Trophoblast cell (in vitro differentiated cells and primary cell): Measurements from ENCODE around the gene CPA4.
A peak's percentile ranks its signal among the peaks of the same experiment; 100 is the strongest.

ENCODE experiments used
- DNase-seq, 2 donors: peaks; one replicate each; pipeline ENCODE4 v3.0.0-alpha.2; 2016
- H2AFZ ChIP-seq: 2 replicates; pipeline ENCODE4 v1.6.1; 2013; ENCODE audit warnings: low read length, moderate library complexity, mild to moderate bottlenecking; ENCODE audit not compliant: insufficient read depth, poor library complexity
- H2AK5ac ChIP-seq: 2 replicates; pipeline ENCODE4 v1.6.1; 2013; ENCODE audit warnings: mild to moderate bottlenecking, low read length
- H2BK120ac ChIP-seq: 2 replicates; pipeline ENCODE4 v1.6.1; 2013; ENCODE audit warnings: low read length, mild to moderate bottlenecking, moderate library complexity; ENCODE audit not compliant: insufficient read depth, poor library complexity
- H2BK12ac ChIP-seq: 2 replicates; pipeline ENCODE4 v1.6.1; 2013; ENCODE audit warnings: mild to moderate bottlenecking, low read length, moderate library complexity
- H2BK5ac ChIP-seq: 2 replicates; pipeline ENCODE4 v1.6.1; 2013; ENCODE audit warnings: low read length, low read depth, moderate library complexity, mild to moderate bottlenecking; ENCODE audit not compliant: poor library complexity
- H3K14ac ChIP-seq: 2 replicates; pipeline ENCODE4 v1.6.1; 2013; ENCODE audit warnings: mild to moderate bottlenecking, low read length
- H3K18ac ChIP-seq: 2 replicates; pipeline ENCODE4 v1.6.1; 2013; ENCODE audit warnings: mild to moderate bottlenecking, low read length
- H3K23ac ChIP-seq: 2 replicates; pipeline ENCODE4 v1.6.1; 2013; ENCODE audit warnings: low read length
- H3K27ac ChIP-seq: 2 replicates; pipeline ENCODE4 v1.5.1; 2013; ENCODE audit warnings: low read depth, mild to moderate bottlenecking, inconsistent platforms, low read length, moderate library complexity
- H3K27me3 ChIP-seq: 2 replicates; pipeline ENCODE4 v1.6.1; 2013; ENCODE audit warnings: inconsistent platforms, mild to moderate bottlenecking, low read length, moderate library complexity; ENCODE audit not compliant: insufficient read depth
- H3K36me3 ChIP-seq, 2 experiments: 1 replicate in 1 of 2; 2 replicates in 1 of 2; pipeline ENCODE4 v1.6.1; 2013; ENCODE audit warnings: low read length in 2 of 2, mild to moderate bottlenecking in 2 of 2, moderate library complexity in 1 of 2; ENCODE audit not compliant: insufficient read depth in 2 of 2, control insufficient read depth in 1 of 2
- H3K4ac ChIP-seq: 2 replicates; pipeline ENCODE4 v1.6.1; 2013; ENCODE audit warnings: low read depth, mild to moderate bottlenecking, low read length, moderate library complexity
- H3K4me1 ChIP-seq, 2 experiments: 1 replicate in 1 of 2; 2 replicates in 1 of 2; pipeline ENCODE4 v1.6.1; 2013; ENCODE audit warnings: low read length in 2 of 2, mild to moderate bottlenecking in 2 of 2, moderate library complexity in 1 of 2; ENCODE audit not compliant: insufficient read depth in 2 of 2, control insufficient read depth in 1 of 2
- H3K4me2 ChIP-seq: 2 replicates; pipeline ENCODE4 v1.6.1; 2013; ENCODE audit warnings: inconsistent platforms, mild to moderate bottlenecking, low read length, moderate library complexity
- H3K4me3 ChIP-seq: 2 replicates; pipeline ENCODE4 v1.5.1; 2013; ENCODE audit warnings: mild to moderate bottlenecking, low read depth, low read length, inconsistent platforms
- H3K79me1 ChIP-seq: one replicate; pipeline ENCODE4 v1.6.1; 2013; ENCODE audit warnings: low read length
- H3K79me2 ChIP-seq: 2 replicates; pipeline ENCODE4 v1.6.1; 2013; ENCODE audit warnings: low read length, mild to moderate bottlenecking; ENCODE audit not compliant: control insufficient read depth, insufficient read depth, poor library complexity
- H3K9ac ChIP-seq: 2 replicates; pipeline ENCODE4 v1.6.1; 2013; ENCODE audit warnings: mild to moderate bottlenecking, low read length
- H3K9me3 ChIP-seq: 2 replicates; pipeline ENCODE4 v1.6.1; 2013; ENCODE audit warnings: low read depth, mild to moderate bottlenecking, control low read depth, inconsistent platforms, low read length; ENCODE audit not compliant: insufficient read depth
- H4K12ac ChIP-seq: 2 replicates; pipeline ENCODE4 v1.6.1; 2013; ENCODE audit warnings: low read depth, mild to moderate bottlenecking, low read length, moderate library complexity
- H4K8ac ChIP-seq: 2 replicates; pipeline ENCODE4 v1.6.1; 2013; ENCODE audit warnings: low read depth, mild to moderate bottlenecking, low read length, moderate library complexity
- H4K91ac ChIP-seq: one replicate; pipeline ENCODE4 v1.6.1; 2013; ENCODE audit warnings: low read depth, mild to moderate bottlenecking, low read length, moderate library complexity
- WGBS: extraction: QIAGEN DNeasy Blood & Tissue Kit; methylation state at CpG from one replicate; pipeline ENCODE4 v1.1.7; 2013; ENCODE audit warnings: missing lambda C conversion rate; ENCODE audit not compliant: insufficient read length, insufficient coverage; ENCODE audit errors: extremely low coverage; 5-methylcytosine and 5-hydroxymethylcytosine counted together

CPA4 gene

DNA sequence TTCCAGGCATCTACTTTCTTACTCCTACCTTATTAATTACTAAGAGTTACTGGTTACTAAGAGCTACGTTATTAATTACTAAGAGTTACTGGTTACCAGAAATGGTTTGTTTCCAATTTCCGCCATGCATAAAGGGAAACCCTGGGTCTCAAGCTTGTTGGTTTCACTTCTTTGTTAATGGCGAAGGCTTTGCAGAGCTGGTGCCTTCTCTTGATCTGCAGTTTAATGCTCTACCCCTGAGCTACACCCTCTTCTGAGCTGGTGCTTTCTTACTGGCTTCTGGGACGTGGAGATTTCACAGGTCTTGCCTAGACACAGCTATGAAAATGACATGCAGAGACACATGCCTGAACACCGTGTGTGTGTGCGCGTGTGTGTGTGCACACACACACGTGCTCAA is 560 bp downstream of the CPA4 start:
- no peak overlapping the region for H2AK5ac ChIP-seq
- peaks cover 5% of the 10 kb centered on the region for H3K79me1 ChIP-seq
- H3K23ac ChIP-seq, result no peak overlapping the region
- H2BK5ac ChIP-seq, result no peak overlapping the region
- no peak overlapping the region for H2BK120ac ChIP-seq
- H3K9ac ChIP-seq, result no peak overlapping the region
- H2AFZ ChIP-seq, result no peak overlapping the region
- H4K8ac ChIP-seq, result no peak overlapping the region
- H4K12ac ChIP-seq, result no peak overlapping the region
- no peaks in the 10 kb centered on the region for H3K27me3 ChIP-seq
- no peak overlapping the region for H3K18ac ChIP-seq
- no CpG with 5 or more reads among the region's 8 CpGs for WGBS
- no peak overlapping the region for H3K27ac ChIP-seq
- H3K4me2 ChIP-seq, result no peak overlapping the region
- H3K79me2 ChIP-seq, result no peaks in the 10 kb centered on the region
- H3K4me3 ChIP-seq, result no peak overlapping the region
- H3K14ac ChIP-seq, result no peak overlapping the region
- no peak overlapping the region for H2BK12ac ChIP-seq
- no peak overlapping the region for H4K91ac ChIP-seq
- no peak overlapping the region for H3K4ac ChIP-seq
- DNase-seq, result no peak
- H3K36me3 ChIP-seq, result no peaks in the 10 kb centered on the region
- peaks cover 2 to 13% of the 10 kb centered on the region in 2 experiments for H3K4me1 ChIP-seq
- peaks cover 4% of the 10 kb centered on the region for H3K9me3 ChIP-seq

DNA sequence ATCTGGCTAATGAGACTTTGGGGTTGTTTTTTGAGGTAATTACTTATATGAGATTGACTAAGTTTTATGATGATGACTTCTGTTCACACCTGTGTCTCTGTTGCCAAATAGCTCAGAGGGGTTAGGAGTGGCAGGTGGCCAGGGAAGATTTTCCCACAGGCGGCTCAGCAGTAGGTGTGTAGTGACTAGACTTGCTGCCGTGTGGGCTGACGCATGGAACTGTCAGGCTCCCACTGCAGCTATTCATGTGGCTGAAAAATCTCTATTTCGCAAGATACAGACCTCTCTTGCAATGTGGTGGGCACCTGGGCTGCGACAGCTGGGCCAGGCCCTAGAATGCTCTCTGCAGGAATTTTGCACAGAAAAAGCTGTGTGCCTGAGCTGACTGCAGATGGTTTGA is 1.4 kb downstream of the CPA4 start:
- H3K4me1 ChIP-seq, result peaks cover 2 to 13% of the 10 kb centered on the region in 2 experiments
- no peak overlapping the region for H4K12ac ChIP-seq
- H3K4me2 ChIP-seq, result no peak overlapping the region
- no peak overlapping the region for H3K4ac ChIP-seq
- WGBS, result no CpG with 5 or more reads among the region's 5 CpGs
- H2BK120ac ChIP-seq, result no peak overlapping the region
- peaks cover 4% of the 10 kb centered on the region for H3K9me3 ChIP-seq
- H3K4me3 ChIP-seq, result no peak overlapping the region
- H3K14ac ChIP-seq, result no peak overlapping the region
- no peak overlapping the region for H2BK12ac ChIP-seq
- H3K23ac ChIP-seq, result no peak overlapping the region
- H3K27me3 ChIP-seq, result no peaks in the 10 kb centered on the region
- H3K79me1 ChIP-seq, result peaks cover 5% of the 10 kb centered on the region
- H2AK5ac ChIP-seq, result no peak overlapping the region
- H4K8ac ChIP-seq, result no peak overlapping the region
- no peak overlapping the region for H4K91ac ChIP-seq
- H3K36me3 ChIP-seq, result no peaks in the 10 kb centered on the region
- no peaks in the 10 kb centered on the region for H3K79me2 ChIP-seq
- DNase-seq, result peak; percentile 81 to 83
- no peak overlapping the region for H2BK5ac ChIP-seq
- no peak overlapping the region for H3K9ac ChIP-seq
- no peak overlapping the region for H2AFZ ChIP-seq
- no peak overlapping the region for H3K27ac ChIP-seq
- no peak overlapping the region for H3K18ac ChIP-seq

DNA sequence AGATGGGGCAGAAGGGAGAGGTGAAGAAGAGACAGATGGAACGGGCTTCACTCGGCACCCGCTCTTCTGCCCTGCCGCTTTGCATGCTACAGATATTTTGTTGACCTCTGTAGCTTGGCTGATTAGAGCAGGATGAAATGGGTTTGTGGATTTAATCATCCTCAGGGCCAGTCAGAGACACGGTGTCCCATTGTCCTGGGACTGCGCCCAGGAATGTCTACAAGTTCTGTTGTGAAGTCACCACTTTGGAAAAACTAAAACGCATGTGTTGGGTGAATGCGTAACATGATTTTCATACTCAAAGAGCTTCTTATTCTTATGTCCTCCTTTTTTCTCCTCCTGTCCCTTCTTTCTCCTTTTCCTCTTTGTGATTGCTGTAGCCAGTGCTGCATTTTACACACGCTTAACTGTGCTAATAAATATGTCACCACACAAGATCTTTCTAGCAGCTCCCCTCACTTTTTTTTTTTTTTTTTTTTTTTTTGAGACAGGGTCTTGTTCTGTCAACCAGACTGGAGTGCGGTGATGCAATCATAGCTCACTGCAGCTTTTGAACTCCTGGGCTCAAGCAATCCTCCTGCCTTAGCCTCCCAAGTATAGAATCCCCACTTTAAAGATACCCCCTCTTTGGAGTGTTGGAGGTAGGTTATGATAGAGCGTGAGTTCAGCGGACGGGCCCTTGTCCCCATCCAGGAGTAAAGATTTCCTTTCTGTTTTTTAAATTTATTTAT is 3.4 kb downstream of the CPA4 start:
- WGBS, result no CpG with 5 or more reads among the region's 13 CpGs
- Histone ChIP-seq H2BK5ac (no peak overlapping the region), H3K36me3 (no peaks in the 10 kb centered on the region), H3K4ac (no peak overlapping the region), H2BK12ac (no peak overlapping the region), H3K23ac (no peak overlapping the region), H3K9me3 (peaks cover 4% of the 10 kb centered on the region), H2AFZ (no peak overlapping the region), H3K14ac (no peak overlapping the region), H3K9ac (no peak overlapping the region), H3K4me3 (no peak overlapping the region), H3K4me1 (peaks cover 2 to 12% of the 10 kb centered on the region in 2 experiments), H3K18ac (no peak overlapping the region), H4K12ac (no peak overlapping the region), H2AK5ac (no peak overlapping the region), H3K79me2 (no peaks in the 10 kb centered on the region), H3K4me2 (no peak overlapping the region), H3K79me1 (peaks cover 2% of the 10 kb centered on the region), H2BK120ac (no peak overlapping the region), H4K91ac (no peak overlapping the region), H4K8ac (no peak overlapping the region), H3K27me3 (no peaks in the 10 kb centered on the region), H3K27ac (no peak overlapping the region)
- no peak for DNase-seq

DNA sequence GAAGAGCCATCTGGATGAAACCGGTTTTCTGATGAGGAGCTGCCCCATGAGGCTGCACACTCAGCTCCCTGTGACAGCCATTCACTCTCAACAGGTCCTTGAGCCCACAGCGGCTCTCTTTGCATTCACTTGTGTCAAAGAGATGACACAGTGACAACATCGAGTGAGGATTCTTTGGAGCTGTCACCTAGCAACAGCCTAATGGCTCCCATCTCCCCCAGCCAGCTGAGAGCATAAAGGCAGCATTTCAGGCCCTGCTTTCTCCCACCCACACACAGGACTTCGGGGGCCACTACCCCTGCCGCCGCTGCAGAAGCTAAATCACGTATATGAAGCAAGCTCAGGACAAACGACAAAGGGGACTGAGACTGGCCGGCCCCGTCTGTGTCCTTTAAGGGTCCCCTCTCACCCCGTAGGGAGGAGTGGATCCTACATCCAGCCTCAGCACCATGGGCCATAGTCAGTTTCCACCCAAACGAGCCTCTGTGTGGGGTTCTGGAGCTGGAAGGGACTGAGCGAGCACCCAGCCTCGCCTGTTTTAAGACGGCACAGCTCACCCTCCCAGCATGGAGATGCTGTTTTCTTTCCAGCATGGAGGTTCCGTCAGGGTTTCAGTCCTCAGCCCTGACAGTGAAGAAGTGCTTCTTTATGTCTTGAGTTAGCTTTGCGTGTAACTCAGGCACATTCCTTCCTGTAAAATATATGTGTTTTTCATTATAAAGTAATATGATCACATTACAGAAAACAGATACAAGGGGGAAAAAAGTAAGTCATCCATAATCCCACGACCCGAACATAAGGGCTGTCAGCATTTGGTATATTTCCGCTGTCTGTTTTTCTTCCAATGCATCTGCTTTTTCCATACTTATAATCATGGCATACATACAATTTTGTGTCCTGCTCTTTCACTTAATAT is 4.9 kb downstream of the CPA4 start:
- no peak overlapping the region for H2AFZ ChIP-seq
- no peak overlapping the region for H3K27ac ChIP-seq
- H3K18ac ChIP-seq, result no peak overlapping the region
- H3K9me3 ChIP-seq, result peaks cover 4% of the 10 kb centered on the region
- H3K4me1 ChIP-seq, result peaks cover 2 to 12% of the 10 kb centered on the region in 2 experiments
- no peak overlapping the region for H4K91ac ChIP-seq
- H4K12ac ChIP-seq, result no peak overlapping the region
- no peaks in the 10 kb centered on the region for H3K79me2 ChIP-seq
- no peak overlapping the region for H2BK120ac ChIP-seq
- H3K4me3 ChIP-seq, result no peak overlapping the region
- H2BK12ac ChIP-seq, result peak overlapping the region; percentile 34
- no peaks in the 10 kb centered on the region for H3K27me3 ChIP-seq
- H3K9ac ChIP-seq, result no peak overlapping the region
- H3K14ac ChIP-seq, result no peak overlapping the region
- H3K23ac ChIP-seq, result no peak overlapping the region
- H2AK5ac ChIP-seq, result no peak overlapping the region
- no CpG with 5 or more reads among the region's 20 CpGs for WGBS
- no peak overlapping the region for H3K4ac ChIP-seq
- no peaks in the 10 kb centered on the region for H3K79me1 ChIP-seq
- DNase-seq, result no peak
- no peak overlapping the region for H3K4me2 ChIP-seq
- no peak overlapping the region for H2BK5ac ChIP-seq
- no peaks in the 10 kb centered on the region for H3K36me3 ChIP-seq
- no peak overlapping the region for H4K8ac ChIP-seq
